Measurements from ENCODE around the gene SVEP1. TPM values are rescaled to one million over a fixed set of nuclear protein-coding genes. Genes with fewer than 3 reads are reported as not detected.

Gene SVEP1
- polyA plus RNA-seq, 3 donors: under 0.01 TPM; not detected in 2

GRCh38 chr9:110578575-110579033 lies 937 bp downstream of the SVEP1 start:
- no peak overlapping the region for H3K27ac Mint-ChIP-seq
- whole genome bisulfite sequencing (ENCODE audit: insufficient coverage): 9% methylated on average over 15 of the region's 22 CpGs
- intact Hi-C loops (cut with micrococcal nuclease): no loop called here
- H3K9me3 Mint-ChIP-seq: peaks cover 0 to 6% (median 4%) of the 10 kb centered on the region in 7 donors
- Histone ChIP-seq H3K4me2 (replicated peaks; ENCODE audit: extremely low read depth, low read length, poor library complexity, severe bottlenecking) (peak overlapping the region; percentile 71), H3K79me2 (ENCODE audit: insufficient read depth, low read length) (no peaks in the 10 kb centered on the region), H3K4me3 (replicated peaks in 1 of 3; ENCODE audit: low read depth in 2 of 3, low read length in 3 of 3) (peak overlapping the region in 2 of 3 experiments; percentile 16 to 62), H3K4me1 (ENCODE audit: control insufficient read depth in 1 of 2, insufficient read depth in 2 of 2, low read length in 2 of 2) (peaks cover 3 to 12% of the 10 kb centered on the region in 2 donors), H3K9ac (ENCODE audit: insufficient read depth, low read length, poor library complexity, severe bottlenecking) (no peak overlapping the region), H4K20me1 (ENCODE audit: insufficient read depth, low read length) (no peaks in the 10 kb centered on the region), H3K36me3 (replicated peaks in 1 of 2; ENCODE audit: control insufficient read depth in 1 of 2, insufficient read depth in 2 of 2, low read length in 2 of 2) (no peaks in the 10 kb centered on the region), H3K27me3 (ENCODE audit: control insufficient read depth in 2 of 2, insufficient read depth in 2 of 2, low read length in 2 of 2) (peaks cover 53 to 70% of the 10 kb centered on the region in 2 donors), H3K9me3 (replicated peaks in 1 of 2; ENCODE audit: control insufficient read depth in 1 of 2, insufficient read depth in 1 of 2, low read length in 2 of 2) (peaks cover 0 to 17% of the 10 kb centered on the region in 2 donors), H3K27ac (ENCODE audit: low read depth in 1 of 2, low read length in 2 of 2) (no peak overlapping the region), H2AFZ (ENCODE audit: insufficient read depth, low read depth, low read length, poor library complexity, severe bottlenecking) (peak overlapping the region; percentile 50)
- H3K4me1 Mint-ChIP-seq: peaks cover 12% of the 10 kb centered on the region
- DNase-seq: no peak
- peaks cover 0 to 7% of the 10 kb centered on the region in 2 donors for H3K36me3 Mint-ChIP-seq
- peaks cover 57 to 76% (median 63%) of the 10 kb centered on the region in 3 donors for H3K27me3 Mint-ChIP-seq (ENCODE audit: low read depth in 3 of 3)
- H3K4me3 Mint-ChIP-seq: peak overlapping the region; percentile 65 to 92
- TF ChIP-seq CTCF (IDR thresholded peaks at IDR 0.05): no peak

GRCh38 chr9:110575945-110576344 lies 3.6 kb downstream of the SVEP1 start:
- no peak overlapping the region for H3K9ac ChIP-seq (ENCODE audit: insufficient read depth, low read length, poor library complexity, severe bottlenecking)
- H3K27me3 ChIP-seq (ENCODE audit: control insufficient read depth in 2 of 2, insufficient read depth in 2 of 2, low read length in 2 of 2): peaks cover 43 to 53% of the 10 kb centered on the region in 2 donors
- no peak overlapping the region for H2AFZ ChIP-seq (ENCODE audit: insufficient read depth, low read depth, low read length, poor library complexity, severe bottlenecking)
- peaks cover 0 to 17% of the 10 kb centered on the region in 2 donors for H3K9me3 ChIP-seq (replicated peaks in 1 of 2; ENCODE audit: control insufficient read depth in 1 of 2, insufficient read depth in 1 of 2, low read length in 2 of 2)
- H3K36me3 Mint-ChIP-seq: peaks cover 0 to 7% of the 10 kb centered on the region in 2 donors
- H3K36me3 ChIP-seq (replicated peaks in 1 of 2; ENCODE audit: control insufficient read depth in 1 of 2, insufficient read depth in 2 of 2, low read length in 2 of 2): no peaks in the 10 kb centered on the region
- no peak overlapping the region for H3K4me2 ChIP-seq (replicated peaks; ENCODE audit: extremely low read depth, low read length, poor library complexity, severe bottlenecking)
- H3K4me3 Mint-ChIP-seq: no peak overlapping the region
- DNase-seq: no peak
- H3K4me1 Mint-ChIP-seq: peaks cover 12% of the 10 kb centered on the region
- intact Hi-C loops (cut with micrococcal nuclease): no loop called here
- peaks cover 0 to 6% (median 4%) of the 10 kb centered on the region in 7 donors for H3K9me3 Mint-ChIP-seq
- H4K20me1 ChIP-seq (ENCODE audit: insufficient read depth, low read length): no peaks in the 10 kb centered on the region
- no peak overlapping the region for H3K27ac Mint-ChIP-seq
- no peak for TF ChIP-seq CTCF (IDR thresholded peaks at IDR 0.05)
- H3K4me3 ChIP-seq (replicated peaks in 1 of 3; ENCODE audit: low read depth in 2 of 3, low read length in 3 of 3): no peak overlapping the region
- H3K4me1 ChIP-seq (ENCODE audit: control insufficient read depth in 1 of 2, insufficient read depth in 2 of 2, low read length in 2 of 2): peaks cover 3 to 12% of the 10 kb centered on the region in 2 donors
- no peak overlapping the region for H3K27ac ChIP-seq (ENCODE audit: low read depth in 1 of 2, low read length in 2 of 2)
- H3K79me2 ChIP-seq (ENCODE audit: insufficient read depth, low read length): no peaks in the 10 kb centered on the region
- peaks cover 39 to 67% (median 53%) of the 10 kb centered on the region in 3 donors for H3K27me3 Mint-ChIP-seq (ENCODE audit: low read depth in 3 of 3)

All from CD14-positive monocyte (primary cell).